GM15510 (cell line): ENCODE results near the gene AKT3.

Experiments
- POLR2A ChIP-seq: IDR thresholded peaks from 3 replicates; pipeline ENCODE4 v1.6.1; 2011; ENCODE audit warnings: borderline replicate concordance; ENCODE audit not compliant: insufficient read length; ENCODE audit errors: extremely low read depth

Gene AKT3

GRCh38 chr1:243495442-243496186, 354.4 kb downstream of the AKT3 start:
- no peak for TF ChIP-seq POLR2A

GRCh38 chr1:243494741-243495431, 355.2 kb downstream of the AKT3 start:
- TF ChIP-seq POLR2A, result no peak

DNA sequence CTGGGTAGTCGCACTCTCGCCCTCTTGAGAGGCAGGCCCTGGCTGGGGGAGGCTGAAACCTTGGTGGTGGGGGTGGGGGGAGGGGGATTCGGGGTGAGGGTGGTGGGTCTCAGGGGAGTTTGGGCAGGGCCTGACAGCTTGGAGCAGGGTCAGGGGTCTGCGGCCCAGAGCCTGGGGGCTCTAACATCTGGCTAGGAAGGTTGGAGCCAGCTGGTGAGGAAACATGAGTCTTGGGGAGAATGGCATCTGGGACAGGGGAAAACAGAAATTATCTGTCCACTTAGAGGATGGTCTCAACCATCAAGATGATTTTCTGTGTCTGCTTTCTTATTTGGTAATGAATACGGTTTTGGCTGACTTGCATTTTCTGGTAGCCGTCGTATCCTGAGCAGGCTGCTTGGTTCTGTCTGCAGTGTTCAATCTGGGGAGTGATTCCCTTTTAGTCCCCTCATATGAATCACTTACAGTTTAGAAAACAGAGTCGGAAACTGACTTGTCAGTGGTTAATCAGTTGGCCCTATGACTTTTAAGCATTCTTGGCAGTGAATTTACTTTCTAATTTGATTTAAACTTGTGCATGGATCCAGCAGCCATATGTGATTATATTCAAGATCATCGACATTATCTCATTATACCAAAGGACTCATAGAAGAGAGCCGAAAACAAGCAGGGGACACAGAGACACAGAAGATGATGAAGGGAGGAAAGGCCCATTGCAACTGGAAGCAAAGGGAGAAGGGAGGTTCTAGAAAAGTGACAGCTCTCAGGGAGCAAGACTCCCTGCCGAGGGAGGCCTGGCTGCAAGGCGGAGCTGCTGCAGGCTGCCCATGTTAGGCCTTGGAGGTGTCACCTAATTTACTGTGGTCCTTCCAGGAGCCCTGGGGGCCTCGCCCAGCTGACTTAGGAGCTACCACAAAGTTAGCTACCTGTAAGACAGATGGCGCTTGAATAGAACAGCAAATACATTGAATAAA, 356.6 kb downstream of the AKT3 start:
- TF ChIP-seq POLR2A, result no peak

GRCh38 chr1:243490748-243491686, 359.0 kb downstream of the AKT3 start:
- TF ChIP-seq POLR2A, result no peak

GRCh38 chr1:243489681-243490546, 360.1 kb downstream of the AKT3 start:
- no peak for TF ChIP-seq POLR2A

- TF ChIP-seq POLR2A, result no peak
These were observed 360.9 kb downstream of the AKT3 start for GRCh38 chr1:243489158-243489527.

- TF ChIP-seq POLR2A, result no peak
These were observed 361.4 kb downstream of the AKT3 start for GRCh38 chr1:243488459-243489157.

DNA sequence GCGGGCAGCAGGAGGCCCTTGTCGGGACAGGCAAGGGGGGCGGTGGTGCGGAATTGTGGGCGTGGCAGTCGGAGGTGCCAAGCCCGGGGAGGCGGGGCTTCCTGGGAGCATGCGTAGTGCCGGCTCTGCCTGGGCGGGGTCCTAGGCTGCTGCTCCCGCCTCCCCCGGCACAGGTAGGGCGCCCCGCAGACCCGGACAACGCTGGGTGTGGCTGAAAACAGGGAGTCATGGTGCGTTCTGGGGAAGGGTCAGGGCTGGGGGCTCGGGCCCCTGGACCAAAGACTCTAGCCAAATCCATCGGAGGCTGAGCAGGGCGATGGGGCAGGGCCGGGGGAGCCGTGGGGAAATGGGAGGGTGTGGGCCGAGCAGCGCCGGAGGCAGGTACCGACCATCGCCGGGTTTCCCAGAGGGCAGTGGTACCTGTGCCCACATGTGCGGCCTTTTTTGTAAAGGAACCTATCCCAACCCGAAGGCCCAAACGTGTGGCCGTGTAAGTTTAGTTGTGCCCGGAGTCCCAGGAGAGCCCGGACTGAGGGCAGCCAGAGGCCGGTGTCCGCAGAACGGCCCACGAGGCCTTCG, 362.3 kb downstream of the AKT3 start:
- TF ChIP-seq POLR2A, result no peak

DNA sequence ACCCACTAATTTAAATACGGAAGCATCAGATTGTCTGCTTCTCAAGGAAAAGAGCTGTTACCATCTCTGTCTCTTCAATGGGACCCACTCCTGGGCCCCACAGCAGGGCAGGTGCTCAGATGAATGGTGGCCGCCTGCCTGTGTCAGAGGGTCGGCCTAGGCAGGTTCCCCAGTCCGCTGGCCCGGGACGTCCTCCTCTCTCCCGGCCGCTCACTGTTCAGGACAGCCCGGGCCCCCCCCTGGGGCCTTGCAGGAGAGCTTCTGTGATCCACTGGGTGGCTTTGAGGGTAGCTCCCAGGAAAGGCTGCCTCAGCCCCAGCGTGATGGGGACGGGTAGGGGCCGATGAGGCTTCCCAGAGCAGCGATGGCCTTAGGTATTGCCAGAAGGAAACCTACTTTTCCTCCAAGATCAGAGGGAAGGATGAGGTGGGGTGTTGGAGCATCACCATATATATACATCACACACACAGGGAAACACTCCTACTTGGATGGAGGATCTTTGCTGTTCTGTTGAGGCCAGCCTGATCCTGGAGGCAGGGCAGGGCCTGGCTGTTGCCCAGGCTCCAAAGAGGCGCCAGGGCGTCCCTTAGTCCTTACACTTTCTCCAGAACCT, 362.9 kb downstream of the AKT3 start:
- no peak for TF ChIP-seq POLR2A

DNA sequence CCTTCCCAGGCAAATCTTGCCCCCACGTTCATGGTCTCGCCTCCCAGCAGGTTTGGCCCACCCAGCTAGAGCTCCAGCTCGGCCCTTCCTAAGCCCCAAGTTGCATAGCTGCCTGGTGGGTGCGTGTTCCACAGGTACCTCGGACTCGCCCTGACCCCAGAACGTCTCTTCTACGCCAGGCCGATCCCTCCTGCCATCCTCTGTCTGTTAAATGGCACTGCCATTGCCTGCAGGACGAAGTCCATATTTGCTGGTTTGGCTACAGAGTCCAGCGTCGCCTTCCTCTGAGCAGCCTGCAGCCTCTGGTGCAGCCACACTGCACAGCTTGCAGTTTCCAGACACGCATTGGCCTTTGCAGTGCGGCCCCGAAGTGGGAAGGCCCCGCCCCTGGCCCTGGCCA, 366.1 kb downstream of the AKT3 start:
- no peak for TF ChIP-seq POLR2A

- no peak for TF ChIP-seq POLR2A
These were observed 366.8 kb downstream of the AKT3 start for GRCh38 chr1:243483071-243483771.
